GM12891 (cell line): Measurements from ENCODE around the gene HOXA6.

Experiments used
- PAX5 ChIP-seq: IDR thresholded peaks from 2 replicates; pipeline ENCODE4 v1.6.1; 2011; ENCODE audit warnings: low read length, moderate library complexity, mild to moderate bottlenecking; ENCODE audit not compliant: insufficient read depth, severe bottlenecking
- POLR2A ChIP-seq: IDR thresholded peaks from 2 replicates; pipeline ENCODE4 v1.6.1; 2011; ENCODE audit warnings: low read depth, low read length, control low read depth
- POLR2AphosphoS5 ChIP-seq: IDR thresholded peaks from 2 replicates; pipeline ENCODE4 v1.6.1; 2011; ENCODE audit warnings: low read depth, low read length, control low read depth
- POU2F2 ChIP-seq: IDR thresholded peaks from 2 replicates; pipeline ENCODE4 v1.6.1; 2011; ENCODE audit warnings: low read depth, mild to moderate bottlenecking, control low read depth, low read length, moderate library complexity
- SPI1 ChIP-seq: IDR thresholded peaks from 2 replicates; pipeline ENCODE4 v1.6.1; 2011; ENCODE audit warnings: low read depth, low read length, control low read depth
- TAF1 ChIP-seq: IDR thresholded peaks from 2 replicates; pipeline ENCODE4 v1.6.1; 2011; ENCODE audit warnings: low read depth, low read length, control low read depth

GRCh38 chr7:27130540-27131389 is 16.8 kb downstream of the HOXA6 start, which contains the start of gene HOXA4:
- no peak for TF ChIP-seq POLR2AphosphoS5
- TF ChIP-seq TAF1: no peak
- no peak for TF ChIP-seq POLR2A
- no peak for TF ChIP-seq POU2F2
- no peak for TF ChIP-seq SPI1
- no peak for TF ChIP-seq PAX5
